GM23248 (cell line): ENCODE data around the gene TMEM200C. TPM values are rescaled to one million over a fixed set of nuclear protein-coding genes. Genes with fewer than 3 reads are reported as not detected.

Experiments used
- DNase-seq: peaks from one replicate; pipeline ENCODE4 v3.0.0-alpha.2; 2015
- H2AFZ ChIP-seq: fragments of 200-600 bp; sonication (generic); 2 replicates; pipeline ENCODE4 v1.6.1; 2016; ENCODE audit warnings: antibody characterized with exemption
- H3F3A ChIP-seq: fragments of 200-600 bp; sonication (generic); 2 replicates; pipeline ENCODE4 v1.6.1; 2016; ENCODE audit warnings: mild to moderate bottlenecking, antibody characterized with exemption, mixed run types; ENCODE audit not compliant: insufficient read depth
- H3K27ac ChIP-seq: fragments of 200-600 bp; sonication (generic); 2 replicates; pipeline ENCODE4 v1.5.1; 2016; ENCODE audit warnings: mild to moderate bottlenecking
- H3K27me3 ChIP-seq: fragments of 200-600 bp; sonication (generic); replicated peaks from 2 replicates; pipeline ENCODE4 v1.6.1; 2016; ENCODE audit warnings: mild to moderate bottlenecking; ENCODE audit not compliant: insufficient read depth
- H3K36me3 ChIP-seq: fragments of 200-600 bp; sonication (generic); 2 replicates; pipeline ENCODE4 v1.6.1; 2016; ENCODE audit warnings: low read depth, mild to moderate bottlenecking
- H3K4me1 ChIP-seq: fragments of 200-600 bp; sonication (generic); 2 replicates; pipeline ENCODE4 v1.6.1; 2016; ENCODE audit warnings: mild to moderate bottlenecking; ENCODE audit not compliant: insufficient read depth
- H3K4me2 ChIP-seq: fragments of 200-600 bp; sonication (generic); one replicate; pipeline ENCODE4 v1.6.1; 2016; ENCODE audit warnings: mild to moderate bottlenecking; ENCODE audit not compliant: unreplicated experiment
- H3K4me3 ChIP-seq: fragments of 200-600 bp; sonication (generic); 2 replicates; pipeline ENCODE4 v1.5.1; 2016; ENCODE audit warnings: mild to moderate bottlenecking
- H3K79me2 ChIP-seq: fragments of 200-600 bp; sonication (generic); 2 replicates; pipeline ENCODE4 v1.6.1; 2016; ENCODE audit warnings: mild to moderate bottlenecking; ENCODE audit not compliant: insufficient read depth
- H3K9ac ChIP-seq: fragments of 200-600 bp; sonication (generic); 2 replicates; pipeline ENCODE4 v1.6.1; 2016; ENCODE audit warnings: mild to moderate bottlenecking
- H3K9me2 ChIP-seq: fragments of 200-600 bp; sonication (generic); 2 replicates; pipeline ENCODE4 v1.6.1; 2016; ENCODE audit warnings: mixed run types, mild to moderate bottlenecking, moderate library complexity; ENCODE audit not compliant: insufficient read depth
- H3K9me3 ChIP-seq: fragments of 200-600 bp; sonication (generic); one replicate; pipeline ENCODE4 v1.6.1; 2017; ENCODE audit warnings: low read depth
- H4K20me1 ChIP-seq: fragments of 200-600 bp; sonication (generic); 2 replicates; pipeline ENCODE4 v1.6.0; 2016; ENCODE audit not compliant: insufficient read depth
- EZH2 ChIP-seq: fragments of 200-600 bp; sonication (generic); IDR thresholded peaks from 2 replicates; pipeline ENCODE4 v1.6.1; 2018; ENCODE audit warnings: antibody characterized with exemption, mild to moderate bottlenecking; ENCODE audit not compliant: insufficient read depth, poor library complexity, severe bottlenecking
- EZH2phosphoT487 ChIP-seq: fragments of 200-600 bp; sonication (generic); IDR thresholded peaks from 2 replicates; pipeline ENCODE4 v1.6.1; 2018; ENCODE audit warnings: antibody characterized with exemption, moderate library complexity, mild to moderate bottlenecking, low read depth; ENCODE audit not compliant: insufficient read depth
- WGBS, 2 experiments: methylation state at CpG; one replicate each; pipeline ENCODE4 v1.1.6; 2015 to 2017; ENCODE audit warnings: low lambda C conversion rate in 2 of 2, low coverage in 1 of 2; ENCODE audit errors: missing lambda C conversion rate in 2 of 2; 5-methylcytosine and 5-hydroxymethylcytosine counted together
- in situ Hi-C: fragments of 300-500 bp; cut with MboI; formaldehyde crosslinking; loops from 2 replicates; pipeline ENCODE4 v1.15.0; 2020
- polyA plus RNA-seq: library from polyadenylated mRNA; unstranded; fragments of >200 nt; fragmentation: Nextera tagmentation; extraction: Ambion mirVana; gene quantifications from 2 replicates; pipeline ENCODE4 v1.2.1, GENCODE V29; 2016
- total RNA-seq: library from RNA; depleted of rRNA; stranded (reverse); fragments of >200 nt; shearing (Covaris generic); gene quantifications from 2 replicates; pipeline ENCODE4 v1.2.3, GENCODE V29; 2014

The TMEM200C gene
- total and polyA plus RNA-seq, 2 experiments from 2014 or later, result not detected

GRCh38 chr18:5891184-5891853, 4.0 kb downstream of the TMEM200C start:
- Histone ChIP-seq H3K27ac (no peak overlapping the region), H3F3A (no peaks in the 10 kb centered on the region), H3K9ac (no peak overlapping the region), H3K9me2 (no peaks in the 10 kb centered on the region), H4K20me1 (no peaks in the 10 kb centered on the region), H3K27me3 (peaks cover 57% of the 10 kb centered on the region), H3K79me2 (no peaks in the 10 kb centered on the region), H3K36me3 (no peaks in the 10 kb centered on the region), H3K9me3 (no peaks in the 10 kb centered on the region), H3K4me3 (no peak overlapping the region), H3K4me1 (no peaks in the 10 kb centered on the region), H3K4me2 (no peak overlapping the region), H2AFZ (no peak overlapping the region)
- TF ChIP-seq EZH2phosphoT487 (no peak), EZH2 (no peak)
- WGBS, 2 experiments, result 53 to 66% methylated on average over 36 to 59 of the region's 70 CpGs
- DNase-seq, result no peak
- in situ Hi-C loops, result loop anchor here (25.0 kb wide), 1 partner anchor 996 kb away; no protein-coding TSS in a partner anchor

DNA sequence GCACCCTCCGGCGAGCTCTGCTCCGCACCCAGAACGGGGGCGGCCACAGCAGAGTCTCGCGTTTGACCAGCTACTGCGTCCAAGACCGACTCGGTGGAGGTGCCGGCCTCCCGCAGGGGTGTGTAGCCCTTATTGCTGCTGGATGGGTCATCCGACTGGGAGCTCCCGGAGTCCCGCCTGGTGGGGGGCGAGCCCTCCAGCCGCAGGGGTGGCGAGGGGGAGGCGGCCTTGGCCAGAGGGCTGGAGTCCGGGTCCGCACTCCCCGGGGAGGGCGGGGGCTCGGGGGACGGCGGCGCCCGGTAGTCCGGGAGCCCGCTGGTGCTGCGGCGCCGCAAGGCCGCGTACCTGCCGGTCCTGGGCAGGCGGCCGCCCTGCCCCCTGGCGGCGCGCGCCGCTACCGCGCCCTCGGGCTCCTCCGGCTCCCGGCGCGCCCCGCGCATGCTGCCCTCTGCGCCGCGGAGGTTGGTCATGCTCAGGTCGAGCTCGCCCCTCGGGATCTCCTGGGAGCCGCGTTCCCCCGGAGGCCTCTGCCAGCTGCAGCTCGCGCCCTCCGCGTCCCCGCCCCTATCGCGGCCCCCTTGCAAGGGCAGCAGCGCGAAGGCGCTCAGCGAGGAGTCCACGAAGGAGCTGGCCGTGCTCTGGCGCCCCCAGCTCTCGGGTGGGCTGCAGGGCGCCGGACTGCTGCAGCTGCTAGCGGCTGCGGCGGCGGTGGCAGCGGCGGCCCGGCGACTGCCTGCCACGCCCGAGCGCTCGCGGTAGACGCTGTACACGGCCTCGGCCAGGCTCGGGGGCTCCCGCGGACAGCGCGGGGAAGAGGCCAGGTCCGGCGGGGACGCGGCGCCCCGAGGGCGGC, 4.8 kb downstream of the TMEM200C start:
- Histone ChIP-seq H3K9me3 (no peaks in the 10 kb centered on the region), H3K4me1 (no peaks in the 10 kb centered on the region), H3F3A (no peaks in the 10 kb centered on the region), H3K4me2 (no peak overlapping the region), H3K9ac (no peak overlapping the region), H3K27ac (no peak overlapping the region), H3K79me2 (no peaks in the 10 kb centered on the region), H4K20me1 (no peaks in the 10 kb centered on the region), H2AFZ (no peak overlapping the region), H3K36me3 (no peaks in the 10 kb centered on the region), H3K27me3 (peaks cover 49% of the 10 kb centered on the region), H3K9me2 (no peaks in the 10 kb centered on the region), H3K4me3 (no peak overlapping the region)
- in situ Hi-C loops, result loop anchor here (25.0 kb wide), 1 partner anchor 997 kb away; no protein-coding TSS in a partner anchor
- DNase-seq, result no peak
- no peak for TF ChIP-seq EZH2
- TF ChIP-seq EZH2phosphoT487, result no peak
- 36 to 44% methylated on average over 69 to 73 of the region's 106 CpGs for WGBS, 2 experiments

GRCh38 chr18:5885361-5885760, 10.0 kb downstream of the TMEM200C start:
- H3K9me2 ChIP-seq, result no peaks in the 10 kb centered on the region
- no peak overlapping the region for H3K27ac ChIP-seq
- WGBS, 2 experiments, result 22 to 24% methylated on average over 2 of the region's 2 CpGs
- peaks cover 17% of the 10 kb centered on the region; the same call in 1 of the 2 replicates for H3K27me3 ChIP-seq
- H3K36me3 ChIP-seq, result no peaks in the 10 kb centered on the region
- H3K4me2 ChIP-seq, result no peak overlapping the region
- DNase-seq, result no peak
- H3K9ac ChIP-seq, result no peak overlapping the region
- no peaks in the 10 kb centered on the region for H3K9me3 ChIP-seq
- H3F3A ChIP-seq, result no peaks in the 10 kb centered on the region
- H3K79me2 ChIP-seq, result no peaks in the 10 kb centered on the region
- H3K4me3 ChIP-seq, result no peak overlapping the region
- in situ Hi-C loops, result loop anchor here (10.0 to 25.0 kb wide), 2 partner anchors 329 to 1002 kb away; no protein-coding TSS in a partner anchor
- no peak for TF ChIP-seq EZH2
- no peak for TF ChIP-seq EZH2phosphoT487
- H4K20me1 ChIP-seq, result no peaks in the 10 kb centered on the region
- no peak overlapping the region for H2AFZ ChIP-seq
- H3K4me1 ChIP-seq, result no peaks in the 10 kb centered on the region

- in situ Hi-C loops, result loop anchor here (10.0 to 25.0 kb wide), 2 partner anchors 330 to 1003 kb away; no protein-coding TSS in a partner anchor
- no peak for DNase-seq
- Histone ChIP-seq H2AFZ (no peak overlapping the region), H3K4me2 (no peak overlapping the region), H3F3A (no peaks in the 10 kb centered on the region), H4K20me1 (no peaks in the 10 kb centered on the region), H3K9me3 (no peaks in the 10 kb centered on the region), H3K27me3 (0 out of 2 replicates have a peak, but pooled peaks cover 7% of the 10 kb centered on the region), H3K4me1 (no peaks in the 10 kb centered on the region), H3K27ac (no peak overlapping the region), H3K79me2 (no peaks in the 10 kb centered on the region), H3K9me2 (no peaks in the 10 kb centered on the region), H3K36me3 (no peaks in the 10 kb centered on the region), H3K4me3 (no peak overlapping the region), H3K9ac (no peak overlapping the region)
- 61 to 62% methylated on average over 1 of the region's 1 CpG for WGBS, 2 experiments
- TF ChIP-seq EZH2phosphoT487, result no peak
- TF ChIP-seq EZH2, result no peak
Observed at GRCh38 chr18:5884375-5884774, 10.9 kb downstream of the TMEM200C start.
